Measurements from ENCODE around the gene PKHD1. TPM values are rescaled to one million over a fixed set of nuclear protein-coding genes. Genes with fewer than 3 reads are reported as not detected.

Gene PKHD1
- total and polyA plus RNA-seq, 12 donors, result 0.03 to 0.22 (median 0.09) TPM; not detected in 3

DNA sequence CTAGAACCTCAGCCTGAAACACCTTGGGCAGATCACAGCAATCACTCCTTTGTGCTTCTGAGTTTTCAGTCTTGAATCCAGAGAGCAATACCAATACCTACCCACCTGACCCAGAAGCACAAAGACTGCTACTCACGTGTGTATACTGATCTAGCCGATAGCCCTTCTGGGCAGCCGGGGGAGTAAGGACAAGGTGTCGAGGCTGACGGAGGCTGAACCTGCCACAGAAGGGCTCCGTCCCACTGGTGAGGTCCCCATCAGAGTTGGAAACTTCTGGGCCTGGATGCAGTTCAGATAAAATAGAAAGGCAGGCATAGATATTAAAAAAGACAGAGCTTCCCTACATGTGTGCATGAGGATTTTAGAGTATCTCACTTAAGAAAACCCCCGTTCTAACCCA lies 32.0 kb downstream of the PKHD1 start:
- Histone ChIP-seq H3K27me3 (no peaks in the 10 kb centered on the region), H3K4me3 (no peak overlapping the region), H3K27ac (no peak overlapping the region), H3K9me3 (replicated peaks in 1 of 3) (no peaks in the 10 kb centered on the region), H3K4me1 (replicated peaks in 1 of 2) (no peaks in the 10 kb centered on the region), H3K36me3 (replicated peaks in 1 of 2) (no peaks in the 10 kb centered on the region)
- 61 to 77% (median 69%) methylated on average over 6 to 7 of the region's 7 CpGs for WGBS, 4 donors
- intact Hi-C loops (cut with DNase I), result no loop called here
- no peak for DNase-seq
- TF ChIP-seq POLR2A (IDR thresholded peaks at IDR 0.05), result no peak
- TF ChIP-seq, protein P1, sequence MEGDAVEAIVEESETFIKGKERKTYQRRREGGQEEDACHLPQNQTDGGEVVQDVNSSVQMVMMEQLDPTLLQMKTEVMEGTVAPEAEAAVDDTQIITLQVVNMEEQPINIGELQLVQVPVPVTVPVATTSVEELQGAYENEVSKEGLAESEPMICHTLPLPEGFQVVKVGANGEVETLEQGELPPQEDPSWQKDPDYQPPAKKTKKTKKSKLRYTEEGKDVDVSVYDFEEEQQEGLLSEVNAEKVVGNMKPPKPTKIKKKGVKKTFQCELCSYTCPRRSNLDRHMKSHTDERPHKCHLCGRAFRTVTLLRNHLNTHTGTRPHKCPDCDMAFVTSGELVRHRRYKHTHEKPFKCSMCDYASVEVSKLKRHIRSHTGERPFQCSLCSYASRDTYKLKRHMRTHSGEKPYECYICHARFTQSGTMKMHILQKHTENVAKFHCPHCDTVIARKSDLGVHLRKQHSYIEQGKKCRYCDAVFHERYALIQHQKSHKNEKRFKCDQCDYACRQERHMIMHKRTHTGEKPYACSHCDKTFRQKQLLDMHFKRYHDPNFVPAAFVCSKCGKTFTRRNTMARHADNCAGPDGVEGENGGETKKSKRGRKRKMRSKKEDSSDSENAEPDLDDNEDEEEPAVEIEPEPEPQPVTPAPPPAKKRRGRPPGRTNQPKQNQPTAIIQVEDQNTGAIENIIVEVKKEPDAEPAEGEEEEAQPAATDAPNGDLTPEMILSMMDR (IDR thresholded peaks at IDR 0.05), result no peak

DNA sequence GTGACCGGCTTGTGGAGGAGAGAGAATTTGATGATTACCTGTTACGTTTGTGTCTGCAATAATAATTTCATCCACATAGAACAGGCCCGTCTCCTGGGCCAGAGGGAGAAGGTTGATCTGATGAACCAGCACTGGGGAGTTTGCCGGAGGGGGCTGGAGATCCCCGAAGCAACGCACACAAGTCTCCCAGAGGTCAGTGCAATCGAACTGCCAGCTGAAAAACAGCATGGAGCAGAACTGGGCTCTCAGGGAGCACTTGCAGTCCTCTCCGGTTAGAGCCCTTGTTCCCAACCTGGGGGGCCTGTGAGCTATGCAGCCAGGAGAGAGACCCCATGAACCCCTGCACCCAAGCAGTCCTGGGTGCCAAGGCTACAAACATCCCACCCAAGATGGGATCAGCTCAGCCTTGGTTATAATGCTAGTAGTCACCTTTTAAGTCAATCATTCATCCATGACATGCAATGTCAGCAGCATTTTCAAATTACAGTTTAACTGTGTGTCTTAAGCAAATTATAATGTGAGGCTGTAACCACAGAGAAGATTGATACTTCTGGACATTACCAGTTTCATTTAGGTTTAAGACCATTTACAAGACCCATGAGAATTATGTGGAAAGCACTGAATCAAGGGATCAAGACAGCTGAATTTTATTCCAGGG lies 34.2 kb downstream of the PKHD1 start:
- WGBS, 4 donors, result 55 to 79% (median 72%) methylated on average over 8 of the region's 8 CpGs
- Histone ChIP-seq H3K4me1 (replicated peaks in 1 of 2) (no peaks in the 10 kb centered on the region), H3K27me3 (no peaks in the 10 kb centered on the region), H3K27ac (no peak overlapping the region), H3K9me3 (replicated peaks in 1 of 3) (no peaks in the 10 kb centered on the region), H3K36me3 (replicated peaks in 1 of 2) (no peaks in the 10 kb centered on the region), H3K4me3 (no peak overlapping the region)
- TF ChIP-seq, protein P1 (IDR thresholded peaks at IDR 0.05), result no peak
- no peak for TF ChIP-seq POLR2A (IDR thresholded peaks at IDR 0.05)
- no peak for DNase-seq
- intact Hi-C loops (cut with DNase I), result no loop called here

DNA sequence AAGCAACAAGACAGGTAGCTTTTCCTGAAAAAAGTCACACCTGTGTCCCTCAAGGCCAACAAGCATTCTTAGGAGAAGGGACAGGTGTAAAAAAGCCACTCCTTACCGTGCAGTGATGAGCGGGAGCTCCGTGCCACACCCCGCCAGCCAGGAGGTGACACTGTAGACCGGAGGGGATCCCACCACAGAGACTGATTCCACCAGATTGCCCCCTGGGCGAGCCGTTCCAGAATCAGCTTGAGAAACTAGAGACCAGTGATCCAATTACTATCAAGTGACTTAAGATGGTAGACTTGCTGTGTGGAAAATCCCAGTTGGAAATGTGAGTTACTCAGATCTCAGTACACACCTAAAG lies 37.4 kb downstream of the PKHD1 start:
- no peak for DNase-seq
- Histone ChIP-seq H3K4me1 (replicated peaks in 1 of 2) (no peaks in the 10 kb centered on the region), H3K9me3 (replicated peaks in 1 of 3) (no peaks in the 10 kb centered on the region), H3K27me3 (no peaks in the 10 kb centered on the region), H3K27ac (no peak overlapping the region), H3K36me3 (replicated peaks in 1 of 2) (no peaks in the 10 kb centered on the region), H3K4me3 (no peak overlapping the region)
- TF ChIP-seq, protein P1 (IDR thresholded peaks at IDR 0.05), result no peak
- TF ChIP-seq POLR2A (IDR thresholded peaks at IDR 0.05), result no peak
- intact Hi-C loops (cut with DNase I), result no loop called here
- WGBS, 4 donors, result 45 to 64% (median 50%) methylated on average over 7 of the region's 7 CpGs

DNA sequence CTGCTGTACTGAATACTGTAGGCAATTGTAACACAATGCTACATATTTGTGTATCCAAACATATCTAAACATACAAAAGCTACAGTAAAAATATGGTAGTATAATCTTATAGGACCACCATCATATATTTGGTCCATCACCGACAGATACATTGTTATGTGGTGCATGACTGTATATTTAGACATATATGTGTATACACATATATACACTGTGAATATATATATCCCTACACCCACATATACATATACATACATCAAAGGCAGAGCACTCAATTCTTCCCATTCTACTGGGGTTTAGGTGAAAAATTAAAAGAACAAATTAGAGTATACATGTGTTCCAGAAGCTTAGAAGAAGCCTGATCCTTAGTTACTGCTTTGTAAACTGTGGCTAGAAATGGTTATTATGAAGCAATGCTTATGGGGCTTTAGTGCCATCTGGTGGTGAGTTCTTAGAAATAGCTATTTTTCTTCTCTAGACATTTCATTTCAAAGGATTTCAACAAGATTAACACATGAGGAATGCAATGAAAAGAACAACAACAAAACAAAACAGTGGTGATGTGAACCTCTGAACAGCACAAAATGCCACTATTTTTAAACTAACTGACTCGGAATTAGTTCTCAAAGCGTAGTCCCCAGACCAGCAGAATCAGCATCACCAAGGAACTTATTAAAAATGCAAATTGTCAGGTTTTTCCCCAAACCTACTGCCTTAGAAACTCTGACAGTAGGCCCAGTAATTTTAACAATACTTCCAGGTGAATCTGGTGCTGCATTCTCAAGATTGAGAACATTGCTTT lies 38.0 kb downstream of the PKHD1 start:
- Histone ChIP-seq H3K9me3 (replicated peaks in 1 of 3) (no peaks in the 10 kb centered on the region), H3K27ac (no peak overlapping the region)

More for the DNA sequence above, 38.0 kb downstream of the PKHD1 start:
- Histone ChIP-seq H3K27me3 (no peaks in the 10 kb centered on the region), H3K4me1 (replicated peaks in 1 of 2) (no peaks in the 10 kb centered on the region), H3K4me3 (no peak overlapping the region), H3K36me3 (replicated peaks in 1 of 2) (no peaks in the 10 kb centered on the region)
- no peak for DNase-seq
- intact Hi-C loops (cut with DNase I), result no loop called here
- WGBS, 4 donors, result 33 to 38% (median 34%) methylated on average over 3 of the region's 3 CpGs
- TF ChIP-seq POLR2A (IDR thresholded peaks at IDR 0.05), result no peak
- TF ChIP-seq, protein P1 (IDR thresholded peaks at IDR 0.05), result peak; percentile 28 to 66 (median 45)

All from adrenal gland (tissue), 12 donors.